ENCODE data around the gene NDRG2.
"Not testable (repeated sequence)": the region's sequence is repeated elsewhere in the genome, so short reads cannot be mapped to it uniquely, and the experiment has no call there.

- not testable (repeated sequence) for TF ChIP-seq EZH2 (IDR thresholded peaks at IDR 0.05; ENCODE audit: borderline replicate concordance, low read depth, low read length); FOXK2 (conservative IDR thresholded peaks at IDR 0.05 in 1 of 2, IDR thresholded peaks at IDR 0.05 in 1 of 2; ENCODE audit: low read depth in 2 of 2); POLR2A (conservative IDR thresholded peaks at IDR 0.05); HNRNPLL (IDR thresholded peaks at IDR 0.05; ENCODE audit: low read depth, low read length, poor library complexity, severe bottlenecking); RAD21 (CRISPR knock-in tag; conservative IDR thresholded peaks at IDR 0.05 in 1 of 2, IDR thresholded peaks at IDR 0.05 in 1 of 2); HNRNPL (IDR thresholded peaks at IDR 0.05; ENCODE audit: low read depth, low read length); GATAD2B (IDR thresholded peaks at IDR 0.05; ENCODE audit: borderline replicate concordance); CTCF (IDR thresholded peaks at IDR 0.05 in 2 of 3, conservative IDR thresholded peaks at IDR 0.05 in 1 of 3; ENCODE audit: insufficient read depth in 2 of 3, low read depth in 1 of 3, low read length in 3 of 3); THAP7 (CRISPR knock-in tag; IDR thresholded peaks at IDR 0.05); THRAP3 (IDR thresholded peaks at IDR 0.05; ENCODE audit: borderline replicate concordance); HMGXB4 (CRISPR knock-in tag; IDR thresholded peaks at IDR 0.05); ATF3 (IDR thresholded peaks at IDR 0.05); ATF3 (CRISPR knock-in tag; conservative IDR thresholded peaks at IDR 0.05); ZNF75A (CRISPR knock-in tag; IDR thresholded peaks at IDR 0.05); ZNF274 (IDR thresholded peaks at IDR 0.05; ENCODE audit: borderline replicate concordance, low read depth, low read length)
These were observed 16.1 kb upstream of the NDRG2 start for GRCh38 chr14:21040941-21041340.

Data from K562 (cell line).